ENCODE measurements around the gene SLC46A3. TPM values are rescaled to one million over a fixed set of nuclear protein-coding genes. Genes with fewer than 3 reads are reported as not detected.
A peak's percentile ranks its signal among the peaks of the same experiment; 100 is the strongest.

SLC46A3 gene
- polyA plus RNA-seq, 1 donor, result 143 TPM

GRCh38 chr13:28658796-28659620 is 59.8 kb downstream of the SLC46A3 start, which contains the start of gene POMP:
Gene POMP, plus strand, starts transcription at chr13:28659130. Its CDS starts 55 bp downstream, at chr13:28659185.
- H3K36me3 ChIP-seq (ENCODE audit: control insufficient read depth, insufficient read depth, low read length), result peaks cover 13% of the 10 kb centered on the region

GRCh38 chr13:28658539-28658795 is 60.3 kb downstream of the SLC46A3 start:
- H3K4me1 ChIP-seq (ENCODE audit: control insufficient read depth, insufficient read depth, low read length), result peaks cover 6% of the 10 kb centered on the region

More at GRCh38 chr13:28658796-28659620, 59.8 kb downstream of the SLC46A3 start, which contains the start of gene POMP:
- WGBS (ENCODE audit: insufficient coverage, low lambda C conversion rate), result 4% methylated on average over 4 of the region's 64 CpGs
- Histone ChIP-seq H3K9me3 (ENCODE audit: control insufficient read depth, low read depth, low read length) (no peaks in the 10 kb centered on the region), H3K27ac (ENCODE audit: low read length) (peak within 1 kb of the TSS; percentile 67), H3K27me3 (ENCODE audit: control insufficient read depth, insufficient read depth, low read length) (no peaks in the 10 kb centered on the region), H3K4me1 (ENCODE audit: control insufficient read depth, insufficient read depth, low read length) (peaks cover 6% of the 10 kb centered on the region), H3K4me3 (ENCODE audit: low read length) (peak within 1 kb of the TSS; percentile 94)
- DNase-seq, result peak; percentile 89 to 95

GRCh38 chr13:28657784-28658538 is 60.8 kb downstream of the SLC46A3 start:
- Histone ChIP-seq H3K27me3 (ENCODE audit: control insufficient read depth, insufficient read depth, low read length) (no peaks in the 10 kb centered on the region), H3K4me3 (ENCODE audit: low read length) (peak overlapping the region; percentile 94), H3K4me1 (ENCODE audit: control insufficient read depth, insufficient read depth, low read length) (peaks cover 6% of the 10 kb centered on the region), H3K27ac (ENCODE audit: low read length) (peak overlapping the region; percentile 67), H3K36me3 (ENCODE audit: control insufficient read depth, insufficient read depth, low read length) (peaks cover 7% of the 10 kb centered on the region), H3K9me3 (ENCODE audit: control insufficient read depth, low read depth, low read length) (no peaks in the 10 kb centered on the region)
- 0% methylated on average over 2 of the region's 12 CpGs for WGBS (ENCODE audit: insufficient coverage, low lambda C conversion rate)
- peak; percentile 20 to 58 for DNase-seq

More at GRCh38 chr13:28658539-28658795, 60.3 kb downstream of the SLC46A3 start:
- Histone ChIP-seq H3K4me3 (ENCODE audit: low read length) (peak overlapping the region; percentile 94), H3K9me3 (ENCODE audit: control insufficient read depth, low read depth, low read length) (no peaks in the 10 kb centered on the region), H3K36me3 (ENCODE audit: control insufficient read depth, insufficient read depth, low read length) (peaks cover 8% of the 10 kb centered on the region), H3K27ac (ENCODE audit: low read length) (peak overlapping the region; percentile 67), H3K27me3 (ENCODE audit: control insufficient read depth, insufficient read depth, low read length) (no peaks in the 10 kb centered on the region)
- no peak for DNase-seq
- no CpG with 5 or more reads among the region's 8 CpGs for WGBS (ENCODE audit: insufficient coverage, low lambda C conversion rate)

GRCh38 chr13:28655561-28655960 is 63.2 kb downstream of the SLC46A3 start:
- peaks cover 6% of the 10 kb centered on the region for H3K4me1 ChIP-seq (ENCODE audit: control insufficient read depth, insufficient read depth, low read length)
- peaks cover 1% of the 10 kb centered on the region for H3K36me3 ChIP-seq (ENCODE audit: control insufficient read depth, insufficient read depth, low read length)
- no peak overlapping the region for H3K27ac ChIP-seq (ENCODE audit: low read length)
- no peaks in the 10 kb centered on the region for H3K27me3 ChIP-seq (ENCODE audit: control insufficient read depth, insufficient read depth, low read length)
- WGBS (ENCODE audit: insufficient coverage, low lambda C conversion rate), result 71% methylated on average over 3 of the region's 3 CpGs
- no peaks in the 10 kb centered on the region for H3K9me3 ChIP-seq (ENCODE audit: control insufficient read depth, low read depth, low read length)
- no peak for DNase-seq
- no peak overlapping the region for H3K4me3 ChIP-seq (ENCODE audit: low read length)

- H3K4me1 ChIP-seq (ENCODE audit: control insufficient read depth, insufficient read depth, low read length), result peaks cover 4% of the 10 kb centered on the region
- no peak for DNase-seq
- H3K9me3 ChIP-seq (ENCODE audit: control insufficient read depth, low read depth, low read length), result no peaks in the 10 kb centered on the region
- no peak overlapping the region for H3K27ac ChIP-seq (ENCODE audit: low read length)
- WGBS (ENCODE audit: insufficient coverage, low lambda C conversion rate), result 80% methylated on average over 1 of the region's 1 CpG
- no peak overlapping the region for H3K4me3 ChIP-seq (ENCODE audit: low read length)
- H3K27me3 ChIP-seq (ENCODE audit: control insufficient read depth, insufficient read depth, low read length), result no peaks in the 10 kb centered on the region
- H3K36me3 ChIP-seq (ENCODE audit: control insufficient read depth, insufficient read depth, low read length), result no peaks in the 10 kb centered on the region
These were observed 64.5 kb downstream of the SLC46A3 start for GRCh38 chr13:28654276-28654675.

GRCh38 chr13:28653111-28653510 is 65.7 kb downstream of the SLC46A3 start:
- Histone ChIP-seq H3K9me3 (ENCODE audit: control insufficient read depth, low read depth, low read length) (no peaks in the 10 kb centered on the region), H3K27me3 (ENCODE audit: control insufficient read depth, insufficient read depth, low read length) (no peaks in the 10 kb centered on the region), H3K36me3 (ENCODE audit: control insufficient read depth, insufficient read depth, low read length) (no peaks in the 10 kb centered on the region), H3K27ac (ENCODE audit: low read length) (no peak overlapping the region), H3K4me1 (ENCODE audit: control insufficient read depth, insufficient read depth, low read length) (peaks cover 4% of the 10 kb centered on the region), H3K4me3 (ENCODE audit: low read length) (no peak overlapping the region)
- WGBS (ENCODE audit: insufficient coverage, low lambda C conversion rate), result no CpG with 5 or more reads among the region's 1 CpG
- DNase-seq, result no peak

GRCh38 chr13:28651810-28652401 is 66.9 kb downstream of the SLC46A3 start:
- no peak for DNase-seq
- 90% methylated on average over 2 of the region's 7 CpGs for WGBS (ENCODE audit: insufficient coverage, low lambda C conversion rate)
- Histone ChIP-seq H3K4me3 (ENCODE audit: low read length) (no peak overlapping the region), H3K4me1 (ENCODE audit: control insufficient read depth, insufficient read depth, low read length) (no peaks in the 10 kb centered on the region), H3K36me3 (ENCODE audit: control insufficient read depth, insufficient read depth, low read length) (no peaks in the 10 kb centered on the region), H3K27ac (ENCODE audit: low read length) (no peak overlapping the region), H3K27me3 (ENCODE audit: control insufficient read depth, insufficient read depth, low read length) (no peaks in the 10 kb centered on the region), H3K9me3 (ENCODE audit: control insufficient read depth, low read depth, low read length) (no peaks in the 10 kb centered on the region)

GRCh38 chr13:28650284-28650683 is 68.5 kb downstream of the SLC46A3 start:
- DNase-seq, result no peak
- no peaks in the 10 kb centered on the region for H3K4me1 ChIP-seq (ENCODE audit: control insufficient read depth, insufficient read depth, low read length)
- H3K36me3 ChIP-seq (ENCODE audit: control insufficient read depth, insufficient read depth, low read length), result no peaks in the 10 kb centered on the region
- H3K4me3 ChIP-seq (ENCODE audit: low read length), result no peak overlapping the region
- H3K27me3 ChIP-seq (ENCODE audit: control insufficient read depth, insufficient read depth, low read length), result no peaks in the 10 kb centered on the region
- WGBS (ENCODE audit: insufficient coverage, low lambda C conversion rate), result 100% methylated on average over 1 of the region's 2 CpGs
- no peaks in the 10 kb centered on the region for H3K9me3 ChIP-seq (ENCODE audit: control insufficient read depth, low read depth, low read length)
- H3K27ac ChIP-seq (ENCODE audit: low read length), result no peak overlapping the region
